Activated T-cell treated with anti-CD3 and anti-CD28 coated beads for 4 hours (primary cell): ENCODE measurements around the gene RPS6KL1.

ENCODE experiments used
- DNase-seq: peaks from one replicate; pipeline ENCODE4 v3.0.0-alpha.2; 2020

Gene RPS6KL1

GRCh38 chr14:74952180-74952665 lies 29.2 kb upstream of the RPS6KL1 start:
- no peak for DNase-seq

- DNase-seq: no peak
Observed at GRCh38 chr14:74951443-74952179, 28.6 kb upstream of the RPS6KL1 start.

- DNase-seq: no peak
Observed at GRCh38 chr14:74950795-74951442, 27.9 kb upstream of the RPS6KL1 start.

GRCh38 chr14:74949859-74950573 lies 27.0 kb upstream of the RPS6KL1 start:
- DNase-seq: no peak

GRCh38 chr14:74949191-74949601 lies 26.1 kb upstream of the RPS6KL1 start:
- DNase-seq: no peak

GRCh38 chr14:74948228-74949175 lies 25.4 kb upstream of the RPS6KL1 start:
- DNase-seq: no peak

GRCh38 chr14:74947353-74948227 lies 24.5 kb upstream of the RPS6KL1 start:
- no peak for DNase-seq

GRCh38 chr14:74946659-74947281 lies 23.7 kb upstream of the RPS6KL1 start:
- DNase-seq: no peak

- DNase-seq: peak; percentile 69
Observed at GRCh38 chr14:74945852-74946658, 23.0 kb upstream of the RPS6KL1 start.

- DNase-seq: no peak
Observed at GRCh38 chr14:74945261-74945851, 22.3 kb upstream of the RPS6KL1 start.

- DNase-seq: no peak
Observed at GRCh38 chr14:74942608-74943007, 19.5 kb upstream of the RPS6KL1 start.

- no peak for DNase-seq
Observed at GRCh38 chr14:74942181-74942580, 19.1 kb upstream of the RPS6KL1 start.

- peak; percentile 52 for DNase-seq
Observed at GRCh38 chr14:74941676-74942097, 18.6 kb upstream of the RPS6KL1 start.

- DNase-seq: no peak
Observed at GRCh38 chr14:74940956-74941565, 18.0 kb upstream of the RPS6KL1 start.

GRCh38 chr14:74938531-74939495 lies 15.8 kb upstream of the RPS6KL1 start:
- DNase-seq: no peak

GRCh38 chr14:74937171-74937570 lies 14.1 kb upstream of the RPS6KL1 start:
- DNase-seq: no peak

GRCh38 chr14:74936731-74937130 lies 13.7 kb upstream of the RPS6KL1 start:
- DNase-seq: no peak

GRCh38 chr14:74936151-74936550 lies 13.1 kb upstream of the RPS6KL1 start:
- DNase-seq: no peak
